ENCODE measurements around the gene PRDM16.
"Not testable (repeated sequence)": the region's sequence is repeated elsewhere in the genome, so short reads cannot be mapped to it uniquely, and the experiment has no call there.

The PRDM16 gene

GRCh38 chr1:3282186-3282585 lies 213.2 kb downstream of the PRDM16 start:
- DNase-seq (ENCODE audit: low read depth), result no peak

GRCh38 chr1:3282656-3283430 lies 213.8 kb downstream of the PRDM16 start:
- DNase-seq (ENCODE audit: low read depth), result no peak

GRCh38 chr1:3283849-3284248 lies 214.8 kb downstream of the PRDM16 start:
- no peak for DNase-seq (ENCODE audit: low read depth)

- DNase-seq (ENCODE audit: low read depth), result no peak
Measured at GRCh38 chr1:3284691-3285090, 215.7 kb downstream of the PRDM16 start.

- no peak for DNase-seq (ENCODE audit: low read depth)
Measured at GRCh38 chr1:3285106-3285740, 216.2 kb downstream of the PRDM16 start.

- DNase-seq (ENCODE audit: low read depth), result not testable (repeated sequence)
Measured at GRCh38 chr1:3287095-3287494, 218.1 kb downstream of the PRDM16 start.

GRCh38 chr1:3287656-3288160 lies 218.7 kb downstream of the PRDM16 start:
- DNase-seq (ENCODE audit: low read depth), result no peak

- no peak for DNase-seq (ENCODE audit: low read depth)
Measured at GRCh38 chr1:3289502-3289901, 220.5 kb downstream of the PRDM16 start.

- DNase-seq (ENCODE audit: low read depth), result no peak
Measured at GRCh38 chr1:3290438-3290837, 221.4 kb downstream of the PRDM16 start.

- no peak for DNase-seq (ENCODE audit: low read depth)
Measured at GRCh38 chr1:3290915-3291314, 221.9 kb downstream of the PRDM16 start.

GRCh38 chr1:3292051-3292722 lies 223.2 kb downstream of the PRDM16 start:
- DNase-seq (ENCODE audit: low read depth), result no peak

- no peak for DNase-seq (ENCODE audit: low read depth)
Measured at GRCh38 chr1:3292868-3293562, 224.0 kb downstream of the PRDM16 start.

GRCh38 chr1:3293563-3294080 lies 224.6 kb downstream of the PRDM16 start:
- no peak for DNase-seq (ENCODE audit: low read depth)

GRCh38 chr1:3294450-3294849 lies 225.4 kb downstream of the PRDM16 start:
- no peak for DNase-seq (ENCODE audit: low read depth)

GRCh38 chr1:3295846-3296245 lies 226.8 kb downstream of the PRDM16 start:
- DNase-seq (ENCODE audit: low read depth), result no peak

- DNase-seq (ENCODE audit: low read depth), result no peak
Measured at GRCh38 chr1:3296326-3296725, 227.3 kb downstream of the PRDM16 start.

GRCh38 chr1:3296826-3297225 lies 227.8 kb downstream of the PRDM16 start:
- no peak for DNase-seq (ENCODE audit: low read depth)

- no peak for DNase-seq (ENCODE audit: low read depth)
Measured at GRCh38 chr1:3297756-3298155, 228.8 kb downstream of the PRDM16 start.

GRCh38 chr1:3298197-3298596 lies 229.2 kb downstream of the PRDM16 start:
- no peak for DNase-seq (ENCODE audit: low read depth)

GRCh38 chr1:3304246-3304645 lies 235.2 kb downstream of the PRDM16 start:
- DNase-seq (ENCODE audit: low read depth), result no peak

GRCh38 chr1:3304692-3305091 lies 235.7 kb downstream of the PRDM16 start:
- no peak for DNase-seq (ENCODE audit: low read depth)

GRCh38 chr1:3305156-3305555 lies 236.2 kb downstream of the PRDM16 start:
- DNase-seq (ENCODE audit: low read depth), result no peak

All from stimulated activated CD8-positive, alpha-beta memory T cell treated with anti-CD3 and anti-CD28 coated beads, Interleukin-15, amount 100 ng/mL, for 24 hours (primary cell).